ENCODE data around the gene ZNF506.
"Not testable (repeated sequence)": the region's sequence is repeated elsewhere in the genome, so short reads cannot be mapped to it uniquely, and the experiment has no call there.

Gene ZNF506

DNA sequence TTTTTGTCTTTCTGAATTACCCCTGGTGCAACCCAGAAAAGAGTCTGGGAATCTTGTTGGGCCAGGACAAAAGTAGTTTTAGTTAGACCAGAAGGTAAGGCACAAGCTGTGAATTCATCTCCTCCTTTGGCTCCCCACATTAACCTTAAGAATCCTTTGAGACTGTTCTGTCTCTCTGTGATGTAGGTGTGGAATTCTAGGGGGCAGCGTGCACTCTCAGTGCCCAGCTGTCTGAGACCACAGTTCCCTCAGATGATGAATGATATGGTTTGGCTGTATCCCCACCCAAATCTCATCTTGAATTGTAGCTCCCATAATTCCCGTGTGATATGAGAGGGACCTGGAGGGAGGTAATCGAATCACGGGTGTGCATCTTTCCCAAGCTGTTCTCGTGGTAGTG lies 43.9 kb downstream of the ZNF506 start:
- DNase-seq: no peak

GRCh38 chr19:19776206-19777008 lies 45.1 kb downstream of the ZNF506 start:
- DNase-seq: peak; percentile 66 to 94

DNA sequence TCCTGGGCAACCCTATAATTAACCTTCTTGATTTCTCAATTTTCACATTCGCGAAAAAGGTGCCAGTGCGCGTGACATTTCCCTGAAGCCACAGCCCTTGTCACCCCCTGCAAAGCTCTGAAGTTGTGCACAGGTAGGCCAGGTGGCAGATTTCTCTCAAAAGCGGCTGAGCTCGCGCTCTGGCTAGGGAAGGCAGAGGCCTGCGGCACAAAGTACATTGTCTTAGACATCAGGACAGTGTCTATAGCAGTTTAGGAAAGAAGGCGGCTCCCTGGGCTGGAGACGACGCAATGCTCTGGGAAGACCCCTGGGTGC lies 45.7 kb downstream of the ZNF506 start:
- no peak for DNase-seq

- no peak for DNase-seq
These were observed 47.1 kb downstream of the ZNF506 start for GRCh38 chr19:19774354-19775033.

GRCh38 chr19:19771963-19772362 lies 49.6 kb downstream of the ZNF506 start:
- not testable (repeated sequence) for DNase-seq

DNA sequence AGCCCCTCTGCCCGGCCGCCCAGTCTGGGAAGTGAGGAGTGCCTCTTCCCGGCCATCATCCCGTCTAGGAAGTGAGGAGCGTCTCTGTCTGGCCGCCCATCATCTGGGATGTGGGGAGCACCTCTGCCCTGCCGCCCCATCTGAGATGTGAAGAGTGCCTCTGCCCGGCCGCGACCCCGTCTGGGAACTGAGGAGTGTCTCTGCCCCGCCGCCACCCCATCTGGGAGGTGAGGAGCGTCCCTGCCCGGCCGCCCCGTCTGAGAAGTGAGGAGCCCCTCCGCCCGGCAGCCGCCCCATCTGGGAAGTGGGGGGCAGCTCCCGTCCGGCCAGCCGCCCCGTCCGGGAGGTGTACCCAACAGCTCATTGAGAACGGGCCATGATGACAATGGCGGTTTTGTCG lies 51.6 kb downstream of the ZNF506 start:
- DNase-seq: not testable (repeated sequence)

DNA sequence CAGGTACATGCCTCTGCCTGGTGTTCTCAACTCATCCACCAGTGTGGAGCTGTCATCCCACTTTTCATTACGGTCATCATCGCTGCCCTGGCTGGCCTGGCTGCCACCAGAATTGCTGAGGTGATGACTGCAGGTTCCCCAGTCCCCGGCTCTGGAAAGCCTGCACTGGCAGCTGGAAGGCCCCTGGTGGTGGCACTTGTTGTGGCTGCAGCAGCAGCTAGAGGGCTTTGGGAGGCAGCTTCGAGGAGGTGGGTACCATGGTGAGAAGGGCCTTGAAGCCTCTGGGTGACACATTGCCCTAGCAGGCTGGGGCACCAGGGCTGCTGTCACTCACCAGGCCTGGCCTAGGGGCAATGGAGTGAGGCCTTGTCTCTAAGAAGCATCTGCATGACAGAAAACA lies 63.4 kb downstream of the ZNF506 start:
- DNase-seq: no peak

- no peak for DNase-seq
These were observed 68.7 kb downstream of the ZNF506 start for GRCh38 chr19:19752760-19753403.

GRCh38 chr19:19751846-19752245 lies 69.7 kb downstream of the ZNF506 start:
- no peak for DNase-seq

- no peak for DNase-seq
These were observed 70.4 kb downstream of the ZNF506 start for GRCh38 chr19:19750842-19751790.

DNA sequence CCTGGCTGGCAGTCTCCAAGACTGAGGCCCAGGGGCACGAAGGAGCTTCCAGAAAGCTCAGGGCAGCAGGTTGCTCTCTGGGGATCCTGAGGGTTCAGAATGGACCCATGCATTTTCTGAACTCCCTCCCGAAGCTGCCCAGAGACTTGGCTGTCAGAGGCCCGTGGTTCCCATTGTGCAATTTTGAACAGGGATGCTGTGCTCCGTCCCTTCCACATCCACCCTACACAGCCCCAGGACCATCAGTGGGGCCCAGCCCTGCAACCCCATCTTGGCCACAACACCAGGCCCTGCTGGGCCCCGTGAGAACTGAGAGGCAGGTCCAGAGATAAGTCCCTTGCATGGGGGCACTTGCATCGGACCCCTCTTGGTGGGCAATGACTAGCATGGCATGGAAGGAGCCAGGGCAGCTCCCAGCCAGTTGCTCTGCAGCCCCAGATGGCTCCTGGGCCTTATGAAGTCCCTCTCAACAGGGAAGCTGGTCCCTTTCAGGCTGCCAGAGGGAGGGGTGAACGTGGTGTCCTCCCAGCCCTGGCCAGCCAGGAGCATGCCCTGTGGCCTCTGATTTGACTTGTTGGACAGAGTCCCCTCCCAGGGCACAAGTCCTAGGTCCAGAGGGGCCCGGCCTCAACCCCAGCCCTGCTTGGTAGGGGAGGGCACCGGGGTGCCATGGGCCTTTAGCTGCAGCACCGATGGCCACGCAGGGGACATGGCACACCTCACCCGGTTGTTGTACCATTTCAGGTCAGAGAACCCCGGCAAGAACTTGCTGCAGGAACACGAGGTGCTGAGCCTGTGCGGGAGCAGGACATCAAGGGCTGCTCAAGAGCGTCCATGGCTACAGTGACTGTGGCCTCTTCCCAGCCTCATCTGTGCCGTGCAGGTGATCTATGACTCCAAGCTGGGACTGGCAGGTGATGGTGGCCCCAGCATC lies 71.4 kb downstream of the ZNF506 start:
- DNase-seq: no peak

DNA sequence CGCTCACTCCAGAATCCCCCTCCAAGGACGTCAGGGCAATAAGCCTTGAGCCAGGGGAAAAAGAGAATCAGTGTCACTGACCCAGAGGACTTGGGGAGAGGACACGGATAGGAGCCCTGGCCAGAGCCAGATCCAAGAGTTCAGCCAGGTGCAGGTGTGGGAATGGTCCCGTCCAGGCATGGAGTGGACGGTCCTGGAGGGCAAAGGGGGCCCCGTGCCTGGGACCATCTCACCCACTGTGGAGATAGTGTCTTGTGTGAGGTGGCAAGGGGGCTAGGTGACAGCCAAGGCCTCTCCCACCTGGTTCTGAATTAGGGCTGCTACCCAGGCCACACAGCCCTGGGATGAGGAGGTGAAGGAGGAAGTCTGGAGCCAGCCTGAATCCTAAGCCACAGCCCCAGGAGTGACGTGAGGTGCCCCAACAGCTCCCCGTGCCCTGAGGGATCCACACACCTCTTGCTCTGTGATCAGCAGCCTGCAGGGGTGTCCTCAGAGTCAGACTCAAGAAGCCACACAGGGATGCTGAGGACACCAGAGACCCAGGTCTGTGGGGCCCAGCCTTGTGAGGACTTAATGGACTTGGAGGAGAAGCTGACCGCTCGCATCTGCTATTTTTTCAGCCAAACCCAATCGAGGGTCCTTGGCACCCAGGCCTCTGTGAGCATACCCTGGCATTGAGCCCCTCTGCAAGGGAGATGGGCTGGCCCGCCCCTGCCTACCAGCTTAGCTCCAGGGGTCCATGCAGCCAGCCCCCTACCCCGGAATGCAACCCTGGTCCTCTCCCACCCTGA lies 72.2 kb downstream of the ZNF506 start:
- no peak for DNase-seq

DNA sequence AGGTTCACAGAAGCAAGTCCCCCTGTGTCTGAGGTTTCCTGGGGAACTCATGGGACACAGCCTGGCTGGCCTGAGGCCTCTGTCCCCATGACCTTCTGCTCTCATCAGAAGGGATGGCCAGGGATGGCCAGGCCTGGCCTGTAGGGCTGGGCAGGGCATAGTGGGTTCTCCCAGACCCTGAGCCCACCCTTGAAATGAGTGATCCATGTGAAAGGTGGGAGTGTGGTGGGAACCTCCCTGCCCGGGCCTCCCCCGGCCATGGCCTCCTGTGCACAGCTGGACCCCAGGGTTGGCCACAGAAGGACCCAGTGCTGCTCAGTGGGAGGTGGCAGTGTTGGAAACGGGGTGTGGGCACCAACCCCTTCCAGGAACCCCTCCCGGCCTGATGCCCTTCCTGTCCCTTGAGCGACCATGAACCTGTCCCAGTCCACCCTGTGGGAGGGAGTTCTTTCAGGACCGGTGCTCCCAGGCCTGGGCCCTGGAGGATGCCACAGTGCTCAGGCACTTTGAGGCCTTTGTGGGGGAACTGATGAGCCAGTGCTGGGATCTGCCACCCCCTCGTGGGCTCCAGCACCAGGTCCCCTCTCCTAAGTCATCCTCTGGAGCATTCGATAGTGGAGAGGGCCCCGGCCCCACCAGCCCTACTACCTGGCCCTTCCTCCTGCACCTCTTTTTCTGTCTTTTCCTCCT lies 73.2 kb downstream of the ZNF506 start:
- no peak for DNase-seq

DNA sequence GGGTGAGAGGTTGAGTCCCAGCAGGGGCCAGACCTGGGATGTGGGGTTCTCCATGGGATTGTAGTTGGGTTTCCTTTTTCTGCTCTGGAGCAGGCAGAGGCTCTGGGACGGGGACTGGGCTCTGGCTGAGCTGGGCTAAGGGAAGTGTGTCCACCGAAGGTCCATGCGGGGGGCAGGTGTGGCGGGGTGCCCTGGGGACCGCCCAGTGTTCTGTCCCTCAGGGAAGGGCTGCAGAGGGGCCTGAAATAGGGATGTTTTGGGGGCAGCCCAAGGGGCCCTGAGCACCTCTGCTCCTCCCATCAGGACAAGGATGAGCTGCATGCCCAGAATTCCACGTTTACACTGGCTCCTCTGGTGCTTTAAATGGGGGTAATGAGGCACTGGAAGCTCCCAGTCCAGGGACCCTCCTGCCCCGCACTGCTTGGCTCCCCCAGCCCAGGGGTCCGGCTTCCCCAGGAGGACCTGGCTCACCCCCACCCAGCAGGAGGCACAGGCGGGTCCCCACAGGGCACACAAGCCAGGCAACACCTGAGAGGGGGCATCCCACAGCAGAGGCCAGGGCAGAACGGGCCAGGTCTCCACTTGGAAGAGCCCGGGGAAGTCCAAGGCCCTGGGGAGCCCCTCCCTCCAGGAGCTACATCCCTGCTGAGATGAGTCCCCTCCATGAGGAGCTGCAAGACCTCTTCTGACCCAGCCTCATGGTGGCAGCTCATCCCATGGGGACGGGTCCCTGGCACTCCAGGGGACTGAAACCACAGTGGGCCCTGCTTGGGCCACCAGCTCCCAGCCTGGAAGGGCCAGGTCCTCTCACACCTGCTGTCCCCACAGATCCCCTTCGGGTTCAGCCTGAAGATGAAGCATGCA lies 74.0 kb downstream of the ZNF506 start:
- DNase-seq: no peak

DNA sequence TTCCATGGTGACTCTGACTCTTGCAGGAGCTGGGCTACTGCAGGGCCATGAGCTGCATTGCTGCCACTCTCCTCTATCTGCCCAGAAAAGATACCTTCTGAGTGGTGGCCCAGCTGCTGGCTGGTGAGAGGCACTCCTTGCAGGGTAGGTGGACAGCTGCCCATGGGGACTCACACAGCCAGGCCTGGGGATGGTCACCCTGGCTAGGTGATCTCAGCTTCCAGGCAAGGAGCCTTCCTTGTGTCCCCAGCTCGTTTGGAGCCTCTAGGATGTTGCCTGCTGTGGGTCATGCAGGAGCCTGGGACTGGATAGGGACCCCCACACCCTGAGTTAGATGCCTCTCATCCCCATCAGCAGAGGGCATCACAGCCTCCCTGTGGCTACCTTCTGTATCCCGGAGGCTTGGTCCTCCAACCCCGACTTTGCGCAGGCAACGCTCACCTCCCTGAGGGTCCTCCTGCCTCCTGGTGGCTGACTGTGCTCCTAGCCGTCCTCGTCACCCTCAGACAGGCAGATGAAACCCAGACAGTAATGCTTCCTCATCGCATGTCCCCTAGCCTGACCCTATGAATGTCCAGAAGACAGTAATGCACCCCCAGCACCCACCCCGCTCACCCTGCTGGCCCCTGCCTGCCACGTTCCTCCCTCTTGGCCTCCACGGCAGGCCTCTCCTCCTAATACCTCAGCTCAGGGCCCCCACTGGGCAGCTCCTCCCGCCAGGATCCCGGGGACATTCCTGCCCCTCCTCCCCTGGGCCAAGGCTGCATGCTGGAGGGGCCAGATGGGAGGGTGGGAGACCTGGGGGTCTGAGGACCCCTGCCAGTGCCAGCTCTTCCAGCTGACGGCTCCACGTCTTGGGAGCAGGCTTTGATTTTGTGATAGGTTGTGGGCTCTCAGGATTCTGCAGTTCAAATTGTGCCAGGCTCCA lies 75.0 kb downstream of the ZNF506 start:
- DNase-seq: no peak

GRCh38 chr19:19745496-19746285 lies 75.9 kb downstream of the ZNF506 start:
- DNase-seq: no peak

DNA sequence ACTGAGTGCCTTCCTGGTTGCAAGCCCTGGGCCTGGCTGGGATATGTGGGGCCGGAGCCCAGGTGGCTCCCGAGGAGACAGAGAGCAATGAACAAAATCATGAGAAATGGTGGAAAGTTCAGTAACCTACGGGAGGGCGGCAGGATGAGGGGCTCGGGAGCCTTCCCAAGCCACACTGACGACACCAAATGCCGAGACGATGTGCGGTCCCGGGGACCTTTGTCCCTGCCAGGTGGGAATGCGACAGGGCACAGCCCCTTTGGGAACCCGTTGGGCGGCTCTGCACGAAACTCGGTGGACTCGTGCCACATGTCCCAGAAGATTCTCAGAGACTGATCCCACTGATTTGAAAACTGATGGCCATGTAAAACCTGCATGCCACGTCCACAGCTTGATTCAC lies 76.9 kb downstream of the ZNF506 start:
- DNase-seq: no peak
